HEK293 (cell line): ENCODE results near the gene MBOAT7.

ENCODE experiments used
- KLF8 ChIP-seq: fragments of 450-650 bp; formaldehyde crosslinking; IDR thresholded peaks from 2 replicates; pipeline ENCODE4 v1.5.1; 2016; ENCODE audit warnings: missing biosample characterization, missing genetic modification characterization
- SALL2 ChIP-seq: fragments of 450-650 bp; formaldehyde crosslinking; IDR thresholded peaks from 2 replicates; pipeline ENCODE4 v1.5.0; 2017; ENCODE audit warnings: missing biosample characterization, mild to moderate bottlenecking, missing genetic modification characterization, borderline replicate concordance
- WT1 ChIP-seq: fragments of 450-650 bp; formaldehyde crosslinking; IDR thresholded peaks from 2 replicates; pipeline ENCODE4 v1.5.1; 2016; ENCODE audit warnings: missing biosample characterization, missing genetic modification characterization
- YY2 ChIP-seq: fragments of 450-650 bp; formaldehyde crosslinking; IDR thresholded peaks from 2 replicates; pipeline ENCODE4 v1.5.1; 2016; ENCODE audit warnings: missing biosample characterization, missing genetic modification characterization
- ZNF324 ChIP-seq: fragments of 450-650 bp; formaldehyde crosslinking; IDR thresholded peaks from 2 replicates; pipeline ENCODE4 v1.5.1; 2016; ENCODE audit warnings: missing biosample characterization, missing genetic modification characterization
- ZNF341 ChIP-seq: fragments of 450-650 bp; formaldehyde crosslinking; IDR thresholded peaks from 2 replicates; pipeline ENCODE4; 2016; ENCODE audit warnings: low read depth, missing biosample characterization, missing genetic modification characterization
- ZNF423 ChIP-seq: fragments of 450-650 bp; formaldehyde crosslinking; IDR thresholded peaks from 2 replicates; pipeline ENCODE4 v1.5.1; 2016; ENCODE audit warnings: missing biosample characterization, missing genetic modification characterization
- ZNF610 ChIP-seq: fragments of 450-650 bp; formaldehyde crosslinking; IDR thresholded peaks from 2 replicates; pipeline ENCODE4 v1.5.1; 2016; ENCODE audit warnings: missing biosample characterization, missing genetic modification characterization, borderline replicate concordance
- ZNF660 ChIP-seq: fragments of 450-650 bp; IDR thresholded peaks from 2 replicates; pipeline ENCODE4 v1.5.1; 2018; ENCODE audit warnings: missing biosample characterization, mild to moderate bottlenecking, missing genetic modification characterization
- ZNF76 ChIP-seq: fragments of 450-650 bp; formaldehyde crosslinking; IDR thresholded peaks from 2 replicates; pipeline ENCODE4; 2016; ENCODE audit warnings: low read depth, missing biosample characterization, missing genetic modification characterization, borderline replicate concordance
- ZNF777 ChIP-seq: fragments of 450-650 bp; formaldehyde crosslinking; IDR thresholded peaks from 2 replicates; pipeline ENCODE4 v1.5.1; 2017; ENCODE audit warnings: missing biosample characterization, missing genetic modification characterization, borderline replicate concordance
- TF ChIP-seq, protein P1 (sequence below): fragments of 450-650 bp; formaldehyde crosslinking; IDR thresholded peaks from 2 replicates; pipeline ENCODE4 v1.5.1; 2016; ENCODE audit warnings: missing biosample characterization, missing genetic modification characterization
- TF ChIP-seq, protein P2 (sequence below): fragments of 450-650 bp; formaldehyde crosslinking; IDR thresholded peaks from 2 replicates; pipeline ENCODE4 v1.5.1; 2017; ENCODE audit warnings: missing biosample characterization, missing genetic modification characterization
- TF ChIP-seq, protein P3 (sequence below): fragments of 450-650 bp; formaldehyde crosslinking; IDR thresholded peaks from 2 replicates; pipeline ENCODE4 v1.5.1; 2016; ENCODE audit warnings: missing biosample characterization, missing genetic modification characterization
- TF ChIP-seq, protein P4 (sequence below): fragments of 450-650 bp; formaldehyde crosslinking; IDR thresholded peaks from 2 replicates; pipeline ENCODE4 v1.5.1; 2016; ENCODE audit warnings: missing biosample characterization, missing genetic modification characterization
- TF ChIP-seq, protein P5 (sequence below): fragments of 450-650 bp; formaldehyde crosslinking; IDR thresholded peaks from 2 replicates; pipeline ENCODE4 v1.5.1; 2016; ENCODE audit warnings: missing biosample characterization, missing genetic modification characterization
- TF ChIP-seq, protein P6 (sequence below): fragments of 450-650 bp; formaldehyde crosslinking; IDR thresholded peaks from 2 replicates; pipeline ENCODE4 v1.5.1; 2016; ENCODE audit warnings: missing biosample characterization, missing genetic modification characterization
- TF ChIP-seq, protein P7 (sequence below): IDR thresholded peaks from 2 replicates; pipeline ENCODE4 v1.6.1; 2011; ENCODE audit warnings: mild to moderate bottlenecking, low read depth, low read length, borderline replicate concordance

MBOAT7 gene

DNA sequence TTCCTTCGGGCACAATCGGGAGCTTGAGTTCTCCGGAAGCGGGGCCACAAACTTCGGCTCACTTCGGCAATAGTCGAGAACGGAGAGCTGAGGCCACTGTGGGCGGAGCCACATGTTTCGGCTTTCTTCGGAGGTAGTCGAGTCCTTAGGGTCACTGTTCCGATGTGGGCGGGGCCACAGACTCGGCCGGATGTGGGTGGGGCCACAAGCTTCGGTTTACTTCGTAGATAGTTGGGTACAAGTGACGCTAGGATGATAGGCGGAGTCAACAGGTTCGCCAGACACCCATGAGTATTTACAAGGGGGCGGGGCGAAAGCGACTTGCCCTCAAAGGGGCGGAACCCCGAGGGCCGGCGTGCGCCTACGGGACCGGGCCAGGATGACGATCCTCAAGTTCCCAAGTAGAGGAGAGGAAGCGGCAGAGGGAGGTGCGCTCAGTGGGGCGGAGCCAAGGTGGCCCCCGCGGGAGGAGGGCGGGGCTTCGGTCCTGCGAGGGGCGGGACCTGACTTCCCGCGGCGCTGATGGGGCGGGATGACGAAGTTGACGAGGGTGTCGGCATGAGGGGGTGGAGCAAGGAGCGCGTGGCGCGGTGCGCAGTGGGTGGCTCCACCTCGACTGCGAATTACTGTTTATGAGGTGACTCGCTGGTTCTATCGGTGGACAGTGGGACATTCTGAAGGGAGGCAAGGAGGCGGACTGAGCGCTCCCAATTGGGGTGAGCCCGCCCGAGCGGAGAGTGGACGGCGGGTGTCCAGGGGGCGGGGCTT, 539 bp upstream of the MBOAT7 start (continued):
- TF ChIP-seq, protein P1, sequence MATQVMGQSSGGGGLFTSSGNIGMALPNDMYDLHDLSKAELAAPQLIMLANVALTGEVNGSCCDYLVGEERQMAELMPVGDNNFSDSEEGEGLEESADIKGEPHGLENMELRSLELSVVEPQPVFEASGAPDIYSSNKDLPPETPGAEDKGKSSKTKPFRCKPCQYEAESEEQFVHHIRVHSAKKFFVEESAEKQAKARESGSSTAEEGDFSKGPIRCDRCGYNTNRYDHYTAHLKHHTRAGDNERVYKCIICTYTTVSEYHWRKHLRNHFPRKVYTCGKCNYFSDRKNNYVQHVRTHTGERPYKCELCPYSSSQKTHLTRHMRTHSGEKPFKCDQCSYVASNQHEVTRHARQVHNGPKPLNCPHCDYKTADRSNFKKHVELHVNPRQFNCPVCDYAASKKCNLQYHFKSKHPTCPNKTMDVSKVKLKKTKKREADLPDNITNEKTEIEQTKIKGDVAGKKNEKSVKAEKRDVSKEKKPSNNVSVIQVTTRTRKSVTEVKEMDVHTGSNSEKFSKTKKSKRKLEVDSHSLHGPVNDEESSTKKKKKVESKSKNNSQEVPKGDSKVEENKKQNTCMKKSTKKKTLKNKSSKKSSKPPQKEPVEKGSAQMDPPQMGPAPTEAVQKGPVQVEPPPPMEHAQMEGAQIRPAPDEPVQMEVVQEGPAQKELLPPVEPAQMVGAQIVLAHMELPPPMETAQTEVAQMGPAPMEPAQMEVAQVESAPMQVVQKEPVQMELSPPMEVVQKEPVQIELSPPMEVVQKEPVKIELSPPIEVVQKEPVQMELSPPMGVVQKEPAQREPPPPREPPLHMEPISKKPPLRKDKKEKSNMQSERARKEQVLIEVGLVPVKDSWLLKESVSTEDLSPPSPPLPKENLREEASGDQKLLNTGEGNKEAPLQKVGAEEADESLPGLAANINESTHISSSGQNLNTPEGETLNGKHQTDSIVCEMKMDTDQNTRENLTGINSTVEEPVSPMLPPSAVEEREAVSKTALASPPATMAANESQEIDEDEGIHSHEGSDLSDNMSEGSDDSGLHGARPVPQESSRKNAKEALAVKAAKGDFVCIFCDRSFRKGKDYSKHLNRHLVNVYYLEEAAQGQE (tag by site-specific recombination) = peak; percentile 33
- TF ChIP-seq ZNF660 (tag by site-specific recombination) (0 out of 2 replicates have a peak, but pooled peaks have one; percentile 39), SALL2 (tag by site-specific recombination) (no peak), YY2 (tag by site-specific recombination) (peak; percentile 67; the same call in 1 of the 2 replicates), ZNF324 (peak; percentile 84; the same call in 1 of the 2 replicates), ZNF76 (peak; percentile 89), ZNF423 (tag by site-specific recombination) (peak; percentile 82), ZNF341 (tag by site-specific recombination) (peak; percentile 81), KLF8 (tag by site-specific recombination) (peak; percentile 99), ZNF610 (tag by site-specific recombination) (peak; percentile 84; the same call in 1 of the 2 replicates), ZNF777 (tag by site-specific recombination) (peak; percentile 61; the same call in 1 of the 2 replicates), WT1 (tag by site-specific recombination) (peak; percentile 41; the same call in 1 of the 2 replicates)
- TF ChIP-seq, protein P2, sequence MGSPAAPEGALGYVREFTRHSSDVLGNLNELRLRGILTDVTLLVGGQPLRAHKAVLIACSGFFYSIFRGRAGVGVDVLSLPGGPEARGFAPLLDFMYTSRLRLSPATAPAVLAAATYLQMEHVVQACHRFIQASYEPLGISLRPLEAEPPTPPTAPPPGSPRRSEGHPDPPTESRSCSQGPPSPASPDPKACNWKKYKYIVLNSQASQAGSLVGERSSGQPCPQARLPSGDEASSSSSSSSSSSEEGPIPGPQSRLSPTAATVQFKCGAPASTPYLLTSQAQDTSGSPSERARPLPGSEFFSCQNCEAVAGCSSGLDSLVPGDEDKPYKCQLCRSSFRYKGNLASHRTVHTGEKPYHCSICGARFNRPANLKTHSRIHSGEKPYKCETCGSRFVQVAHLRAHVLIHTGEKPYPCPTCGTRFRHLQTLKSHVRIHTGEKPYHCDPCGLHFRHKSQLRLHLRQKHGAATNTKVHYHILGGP (tag by site-specific recombination) = no peak
- TF ChIP-seq, protein P3, sequence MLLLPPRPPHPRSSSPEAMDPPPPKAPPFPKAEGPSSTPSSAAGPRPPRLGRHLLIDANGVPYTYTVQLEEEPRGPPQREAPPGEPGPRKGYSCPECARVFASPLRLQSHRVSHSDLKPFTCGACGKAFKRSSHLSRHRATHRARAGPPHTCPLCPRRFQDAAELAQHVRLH (tag by site-specific recombination) = 0 out of 2 replicates have a peak, but pooled peaks have one; percentile 36
- TF ChIP-seq, protein P4, sequence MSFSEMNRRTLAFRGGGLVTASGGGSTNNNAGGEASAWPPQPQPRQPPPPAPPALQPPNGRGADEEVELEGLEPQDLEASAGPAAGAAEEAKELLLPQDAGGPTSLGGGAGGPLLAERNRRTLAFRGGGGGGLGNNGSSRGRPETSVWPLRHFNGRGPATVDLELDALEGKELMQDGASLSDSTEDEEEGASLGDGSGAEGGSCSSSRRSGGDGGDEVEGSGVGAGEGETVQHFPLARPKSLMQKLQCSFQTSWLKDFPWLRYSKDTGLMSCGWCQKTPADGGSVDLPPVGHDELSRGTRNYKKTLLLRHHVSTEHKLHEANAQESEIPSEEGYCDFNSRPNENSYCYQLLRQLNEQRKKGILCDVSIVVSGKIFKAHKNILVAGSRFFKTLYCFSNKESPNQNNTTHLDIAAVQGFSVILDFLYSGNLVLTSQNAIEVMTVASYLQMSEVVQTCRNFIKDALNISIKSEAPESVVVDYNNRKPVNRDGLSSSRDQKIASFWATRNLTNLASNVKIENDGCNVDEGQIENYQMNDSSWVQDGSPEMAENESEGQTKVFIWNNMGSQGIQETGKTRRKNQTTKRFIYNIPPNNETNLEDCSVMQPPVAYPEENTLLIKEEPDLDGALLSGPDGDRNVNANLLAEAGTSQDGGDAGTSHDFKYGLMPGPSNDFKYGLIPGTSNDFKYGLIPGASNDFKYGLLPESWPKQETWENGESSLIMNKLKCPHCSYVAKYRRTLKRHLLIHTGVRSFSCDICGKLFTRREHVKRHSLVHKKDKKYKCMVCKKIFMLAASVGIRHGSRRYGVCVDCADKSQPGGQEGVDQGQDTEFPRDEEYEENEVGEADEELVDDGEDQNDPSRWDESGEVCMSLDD = peak; percentile 100
- TF ChIP-seq, protein P5, sequence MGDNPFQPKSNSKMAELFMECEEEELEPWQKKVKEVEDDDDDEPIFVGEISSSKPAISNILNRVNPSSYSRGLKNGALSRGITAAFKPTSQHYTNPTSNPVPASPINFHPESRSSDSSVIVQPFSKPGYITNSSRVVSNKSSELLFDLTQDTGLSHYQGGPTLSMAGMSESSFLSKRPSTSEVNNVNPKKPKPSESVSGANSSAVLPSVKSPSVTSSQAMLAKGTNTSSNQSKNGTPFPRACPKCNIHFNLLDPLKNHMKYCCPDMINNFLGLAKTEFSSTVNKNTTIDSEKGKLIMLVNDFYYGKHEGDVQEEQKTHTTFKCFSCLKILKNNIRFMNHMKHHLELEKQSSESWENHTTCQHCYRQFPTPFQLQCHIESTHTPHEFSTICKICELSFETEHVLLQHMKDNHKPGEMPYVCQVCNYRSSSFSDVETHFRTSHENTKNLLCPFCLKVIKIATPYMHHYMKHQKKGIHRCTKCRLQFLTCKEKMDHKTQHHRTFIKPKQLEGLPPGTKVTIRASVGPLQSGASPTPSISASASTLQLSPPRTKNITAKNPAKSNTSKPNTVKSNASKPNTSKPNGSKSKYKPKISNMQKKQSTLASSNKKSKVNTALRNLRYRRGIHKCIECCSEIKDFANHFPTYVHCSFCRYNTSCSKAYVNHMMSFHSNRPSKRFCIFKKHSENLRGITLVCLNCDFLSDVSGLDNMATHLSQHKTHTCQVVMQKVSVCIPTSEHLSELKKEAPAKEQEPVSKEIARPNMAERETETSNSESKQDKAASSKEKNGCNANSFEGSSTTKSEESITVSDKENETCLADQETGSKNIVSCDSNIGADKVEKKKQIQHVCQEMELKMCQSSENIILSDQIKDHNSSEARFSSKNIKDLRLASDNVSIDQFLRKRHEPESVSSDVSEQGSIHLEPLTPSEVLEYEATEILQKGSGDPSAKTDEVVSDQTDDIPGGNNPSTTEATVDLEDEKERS (tag by site-specific recombination) = no peak
- TF ChIP-seq, protein P6, sequence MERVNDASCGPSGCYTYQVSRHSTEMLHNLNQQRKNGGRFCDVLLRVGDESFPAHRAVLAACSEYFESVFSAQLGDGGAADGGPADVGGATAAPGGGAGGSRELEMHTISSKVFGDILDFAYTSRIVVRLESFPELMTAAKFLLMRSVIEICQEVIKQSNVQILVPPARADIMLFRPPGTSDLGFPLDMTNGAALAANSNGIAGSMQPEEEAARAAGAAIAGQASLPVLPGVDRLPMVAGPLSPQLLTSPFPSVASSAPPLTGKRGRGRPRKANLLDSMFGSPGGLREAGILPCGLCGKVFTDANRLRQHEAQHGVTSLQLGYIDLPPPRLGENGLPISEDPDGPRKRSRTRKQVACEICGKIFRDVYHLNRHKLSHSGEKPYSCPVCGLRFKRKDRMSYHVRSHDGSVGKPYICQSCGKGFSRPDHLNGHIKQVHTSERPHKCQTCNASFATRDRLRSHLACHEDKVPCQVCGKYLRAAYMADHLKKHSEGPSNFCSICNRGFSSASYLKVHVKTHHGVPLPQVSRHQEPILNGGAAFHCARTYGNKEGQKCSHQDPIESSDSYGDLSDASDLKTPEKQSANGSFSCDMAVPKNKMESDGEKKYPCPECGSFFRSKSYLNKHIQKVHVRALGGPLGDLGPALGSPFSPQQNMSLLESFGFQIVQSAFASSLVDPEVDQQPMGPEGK (tag by site-specific recombination) = peak; percentile 97
- TF ChIP-seq, protein P7, sequence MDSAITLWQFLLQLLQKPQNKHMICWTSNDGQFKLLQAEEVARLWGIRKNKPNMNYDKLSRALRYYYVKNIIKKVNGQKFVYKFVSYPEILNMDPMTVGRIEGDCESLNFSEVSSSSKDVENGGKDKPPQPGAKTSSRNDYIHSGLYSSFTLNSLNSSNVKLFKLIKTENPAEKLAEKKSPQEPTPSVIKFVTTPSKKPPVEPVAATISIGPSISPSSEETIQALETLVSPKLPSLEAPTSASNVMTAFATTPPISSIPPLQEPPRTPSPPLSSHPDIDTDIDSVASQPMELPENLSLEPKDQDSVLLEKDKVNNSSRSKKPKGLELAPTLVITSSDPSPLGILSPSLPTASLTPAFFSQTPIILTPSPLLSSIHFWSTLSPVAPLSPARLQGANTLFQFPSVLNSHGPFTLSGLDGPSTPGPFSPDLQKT = 0 out of 2 replicates have a peak, but pooled peaks have one; percentile 61
